Panc1 (cell line): Measurements from ENCODE around the gene CCDC175. TPM values are rescaled to one million over a fixed set of nuclear protein-coding genes. Genes with fewer than 3 reads are reported as not detected.

ENCODE experiments used
- ATAC-seq: fragments of 200-7000 bp; cut with Tn5 transposase; 2 replicates; pipeline ENCODE4 v1.9.1; 2020; ENCODE audit warnings: mild to moderate bottlenecking, moderate library complexity
- BruUV-seq: library from RNA; stranded (reverse); fragments of 400-500 nt; replicated peaks from 2 replicates; lab custom pipeline; 2021; lab: Mats Ljungman, UMichigan
- CTCF ChIA-PET: fragments of 300-600 bp; sonication (Branson Sonifier 250); formaldehyde crosslinking; loops from one replicate; lab custom pipeline; 2022; ENCODE audit warnings: antibody characterized with exemption; lab: Charles Lee
- POLR2A ChIA-PET: fragments of 300-600 bp; sonication (Branson Sonifier 250); formaldehyde crosslinking; loops from one replicate; lab custom pipeline; 2022; ENCODE audit warnings: antibody characterized with exemption; lab: Charles Lee
- DNase-seq: peaks from one replicate; pipeline ENCODE4 v3.0.0-alpha.2; 2010; ENCODE audit warnings: low read depth, low spot score
- H3K27ac ChIP-seq: 2 replicates; pipeline ENCODE4 v1.5.1; 2011; ENCODE audit warnings: mild to moderate bottlenecking, low read length, inconsistent platforms
- H3K27me3 ChIP-seq: fragments of 200-500 bp; sonication (Bioruptor generic); 2 replicates; pipeline ENCODE4 v1.6.0; 2014; ENCODE audit warnings: low read length, inconsistent platforms; ENCODE audit not compliant: control insufficient read depth, insufficient read depth
- H3K36me3 ChIP-seq: fragments of 200-500 bp; sonication (Bioruptor generic); 2 replicates; pipeline ENCODE4 v1.5.1; 2014; ENCODE audit warnings: inconsistent platforms, mild to moderate bottlenecking, low read length, moderate library complexity; ENCODE audit not compliant: control insufficient read depth, insufficient read depth
- H3K4me1 ChIP-seq: 2 replicates; pipeline ENCODE4 v1.5.1; 2011; ENCODE audit warnings: inconsistent platforms, mild to moderate bottlenecking, low read length, moderate library complexity; ENCODE audit not compliant: control insufficient read depth, insufficient read depth
- H3K4me3 ChIP-seq, 2 experiments: 2 replicates each; pipeline ENCODE4 v1.5.1; 2011 to 2012; ENCODE audit warnings: low read depth in 2 of 2, low read length in 2 of 2, mild to moderate bottlenecking in 2 of 2, inconsistent platforms in 1 of 2, moderate library complexity in 1 of 2
- H3K9me3 ChIP-seq: fragments of 200-500 bp; sonication (Bioruptor generic); 2 replicates; pipeline ENCODE4 v1.5.1; 2014; ENCODE audit warnings: low read depth, mild to moderate bottlenecking, inconsistent platforms, low read length, moderate library complexity; ENCODE audit not compliant: control insufficient read depth, insufficient read depth
- POLR2AphosphoS5 ChIP-seq: IDR thresholded peaks from 2 replicates; pipeline ENCODE4 v1.6.1; 2012; ENCODE audit warnings: mild to moderate bottlenecking, low read depth, low read length, moderate library complexity
- SIN3A ChIP-seq: IDR thresholded peaks from 2 replicates; pipeline ENCODE4 v1.6.1; 2012; ENCODE audit warnings: low read depth, mild to moderate bottlenecking, low read length, moderate library complexity, borderline replicate concordance; ENCODE audit not compliant: insufficient read depth
- TCF7L2 ChIP-seq: IDR thresholded peaks from 2 replicates; pipeline ENCODE4 v1.6.1; 2011; ENCODE audit warnings: mild to moderate bottlenecking, low read depth, low read length, inconsistent platforms
- in situ Hi-C: cut with HindIII; loops from 2 replicates; pipeline ENCODE4 v1.10.0; 2016; ENCODE audit warnings: low sequenced_read_pairs, low pct_unique_long_range_greater_than_20kb
- intact Hi-C: fragments of 100-400 bp; cut with micrococcal nuclease; formaldehyde crosslinking; loops from one replicate; pipeline ENCODE4 v1.10.0; 2022; ENCODE audit not compliant: unreplicated experiment
- total RNA-seq: library from RNA; stranded (reverse); gene quantifications from one replicate; pipeline ENCODE4 v1.2.1, GENCODE V29; 2021; ENCODE audit not compliant: unreplicated experiment
- TF ChIP-seq, protein P1 (sequence below), 2 experiments: IDR thresholded peaks; 2 replicates each; pipeline ENCODE4 v1.6.1; 2011 to 2012; ENCODE audit warnings: low read depth in 2 of 2, control low read depth in 1 of 2, low read length in 1 of 2, mild to moderate bottlenecking in 1 of 2, moderate library complexity in 1 of 2; ENCODE audit not compliant: insufficient read depth in 1 of 2
- TF ChIP-seq, protein P2 (sequence below): fragments of 450-650 bp; IDR thresholded peaks from 2 replicates; pipeline ENCODE4 v1.5.1; 2017; ENCODE audit warnings: mild to moderate bottlenecking

The CCDC175 gene
- total RNA-seq, 1 experiment from 2014 or later = not detected

GRCh38 chr14:59464486-59465315 is 111.9 kb downstream of the CCDC175 start:
- POLR2A ChIA-PET = no interaction called here
- intact Hi-C loops = no loop called here
- DNase-seq = no peak

DNA sequence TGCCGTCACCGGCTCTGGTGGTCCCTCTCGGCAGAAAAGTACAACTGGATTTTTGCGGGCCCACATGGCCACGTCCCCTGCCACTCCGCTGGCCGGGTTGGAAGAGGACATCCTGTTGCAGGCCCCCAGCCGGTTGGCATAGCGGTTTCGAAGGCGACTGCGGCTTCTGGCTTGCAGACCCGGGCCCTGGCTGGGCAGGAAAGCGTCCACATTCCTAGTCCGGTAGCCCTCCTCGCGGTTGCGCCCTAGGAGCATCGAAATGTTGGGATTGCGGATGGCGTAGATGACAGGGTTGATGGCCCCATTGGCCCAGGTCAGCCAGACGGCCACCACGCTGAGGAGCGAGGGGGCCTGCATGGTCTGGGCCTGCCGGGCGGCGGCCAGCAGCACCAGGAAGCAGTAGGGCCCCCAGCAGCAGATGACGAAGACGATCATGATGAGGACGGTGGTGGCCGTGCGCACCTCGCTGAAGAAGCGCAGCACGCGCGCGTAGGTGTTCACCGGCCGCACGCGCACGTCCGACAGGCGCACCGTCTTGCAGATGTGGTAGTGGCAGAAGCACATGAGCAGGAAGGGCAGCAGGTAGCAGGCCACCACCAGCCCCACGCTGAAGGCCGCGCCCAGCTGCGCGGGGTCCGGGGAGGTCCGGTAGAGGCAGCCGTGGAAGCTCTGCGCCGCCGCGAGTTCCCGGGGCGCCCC is 112.7 kb downstream of the CCDC175 start:
- DNase-seq (no peak), ATAC-seq (no peak)
- TF ChIP-seq, protein P1, sequence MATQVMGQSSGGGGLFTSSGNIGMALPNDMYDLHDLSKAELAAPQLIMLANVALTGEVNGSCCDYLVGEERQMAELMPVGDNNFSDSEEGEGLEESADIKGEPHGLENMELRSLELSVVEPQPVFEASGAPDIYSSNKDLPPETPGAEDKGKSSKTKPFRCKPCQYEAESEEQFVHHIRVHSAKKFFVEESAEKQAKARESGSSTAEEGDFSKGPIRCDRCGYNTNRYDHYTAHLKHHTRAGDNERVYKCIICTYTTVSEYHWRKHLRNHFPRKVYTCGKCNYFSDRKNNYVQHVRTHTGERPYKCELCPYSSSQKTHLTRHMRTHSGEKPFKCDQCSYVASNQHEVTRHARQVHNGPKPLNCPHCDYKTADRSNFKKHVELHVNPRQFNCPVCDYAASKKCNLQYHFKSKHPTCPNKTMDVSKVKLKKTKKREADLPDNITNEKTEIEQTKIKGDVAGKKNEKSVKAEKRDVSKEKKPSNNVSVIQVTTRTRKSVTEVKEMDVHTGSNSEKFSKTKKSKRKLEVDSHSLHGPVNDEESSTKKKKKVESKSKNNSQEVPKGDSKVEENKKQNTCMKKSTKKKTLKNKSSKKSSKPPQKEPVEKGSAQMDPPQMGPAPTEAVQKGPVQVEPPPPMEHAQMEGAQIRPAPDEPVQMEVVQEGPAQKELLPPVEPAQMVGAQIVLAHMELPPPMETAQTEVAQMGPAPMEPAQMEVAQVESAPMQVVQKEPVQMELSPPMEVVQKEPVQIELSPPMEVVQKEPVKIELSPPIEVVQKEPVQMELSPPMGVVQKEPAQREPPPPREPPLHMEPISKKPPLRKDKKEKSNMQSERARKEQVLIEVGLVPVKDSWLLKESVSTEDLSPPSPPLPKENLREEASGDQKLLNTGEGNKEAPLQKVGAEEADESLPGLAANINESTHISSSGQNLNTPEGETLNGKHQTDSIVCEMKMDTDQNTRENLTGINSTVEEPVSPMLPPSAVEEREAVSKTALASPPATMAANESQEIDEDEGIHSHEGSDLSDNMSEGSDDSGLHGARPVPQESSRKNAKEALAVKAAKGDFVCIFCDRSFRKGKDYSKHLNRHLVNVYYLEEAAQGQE (IDR thresholded peaks at IDR 0.05; ENCODE audit: insufficient read depth in 1 of 2, low read depth in 2 of 2, low read length in 1 of 2) = no peak
- TF ChIP-seq TCF7L2 = no peak
- TF ChIP-seq POLR2AphosphoS5 = no peak
- TF ChIP-seq, protein P2, sequence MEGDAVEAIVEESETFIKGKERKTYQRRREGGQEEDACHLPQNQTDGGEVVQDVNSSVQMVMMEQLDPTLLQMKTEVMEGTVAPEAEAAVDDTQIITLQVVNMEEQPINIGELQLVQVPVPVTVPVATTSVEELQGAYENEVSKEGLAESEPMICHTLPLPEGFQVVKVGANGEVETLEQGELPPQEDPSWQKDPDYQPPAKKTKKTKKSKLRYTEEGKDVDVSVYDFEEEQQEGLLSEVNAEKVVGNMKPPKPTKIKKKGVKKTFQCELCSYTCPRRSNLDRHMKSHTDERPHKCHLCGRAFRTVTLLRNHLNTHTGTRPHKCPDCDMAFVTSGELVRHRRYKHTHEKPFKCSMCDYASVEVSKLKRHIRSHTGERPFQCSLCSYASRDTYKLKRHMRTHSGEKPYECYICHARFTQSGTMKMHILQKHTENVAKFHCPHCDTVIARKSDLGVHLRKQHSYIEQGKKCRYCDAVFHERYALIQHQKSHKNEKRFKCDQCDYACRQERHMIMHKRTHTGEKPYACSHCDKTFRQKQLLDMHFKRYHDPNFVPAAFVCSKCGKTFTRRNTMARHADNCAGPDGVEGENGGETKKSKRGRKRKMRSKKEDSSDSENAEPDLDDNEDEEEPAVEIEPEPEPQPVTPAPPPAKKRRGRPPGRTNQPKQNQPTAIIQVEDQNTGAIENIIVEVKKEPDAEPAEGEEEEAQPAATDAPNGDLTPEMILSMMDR = no peak
- no peak for TF ChIP-seq SIN3A
- intact Hi-C loops = no loop called here
- POLR2A ChIA-PET = no interaction called here
- no peaks in the 10 kb centered on the region for H3K27me3 ChIP-seq
- no peaks in the 10 kb centered on the region for H3K4me1 ChIP-seq
- in situ Hi-C loops = no loop called here
- H3K9me3 ChIP-seq = no peaks in the 10 kb centered on the region
- BruUV-seq = no TSS peak
- CTCF ChIA-PET = no interaction called here
- no peak overlapping the region for H3K27ac ChIP-seq
- peaks cover 11% of the 10 kb centered on the region; the same call in 1 of the 2 replicates for H3K36me3 ChIP-seq
- no peak overlapping the region for H3K4me3 ChIP-seq

More at GRCh38 chr14:59464486-59465315, 111.9 kb downstream of the CCDC175 start:
- no TSS peak for BruUV-seq
- no peak for ATAC-seq
- no peak for TF ChIP-seq POLR2AphosphoS5
- no peak for TF ChIP-seq TCF7L2
- TF ChIP-seq, protein P1 (IDR thresholded peaks at IDR 0.05; ENCODE audit: insufficient read depth in 1 of 2, low read depth in 2 of 2, low read length in 1 of 2) = no peak
- TF ChIP-seq, protein P2 = no peak
- no peak for TF ChIP-seq SIN3A
- peak overlapping the region in 1 of 2 experiments; percentile 7; a peak in 1 of 4 replicates for H3K4me3 ChIP-seq
- no peaks in the 10 kb centered on the region for H3K9me3 ChIP-seq
- CTCF ChIA-PET = no interaction called here
- in situ Hi-C loops = no loop called here
- no peaks in the 10 kb centered on the region for H3K4me1 ChIP-seq
- H3K27ac ChIP-seq = no peak overlapping the region
- H3K36me3 ChIP-seq = peaks cover 11% of the 10 kb centered on the region; the same call in 1 of the 2 replicates
- H3K27me3 ChIP-seq = no peaks in the 10 kb centered on the region
